K562 (cell line): ENCODE measurements around the gene WFDC12. TPM values are rescaled to one million over a fixed set of nuclear protein-coding genes. Genes with fewer than 3 reads are reported as not detected.
A peak's percentile ranks its signal among the peaks of the same experiment; 100 is the strongest.

Experiments
- CBFA2T3 ChIP-seq: fragments of 450-650 bp; IDR thresholded peaks from 2 replicates; pipeline ENCODE4 v1.6.1; 2017
- CREM ChIP-seq: IDR thresholded peaks from 2 replicates; pipeline ENCODE4 v1.6.1; 2014; ENCODE audit warnings: antibody characterized with exemption, low read depth
- DIDO1 ChIP-seq: fragments of 450-650 bp; IDR thresholded peaks from 2 replicates; pipeline ENCODE4 v1.6.1; 2016; ENCODE audit warnings: low read depth, missing biosample characterization, missing genetic modification characterization
- DMBX1 ChIP-seq: fragments of 250-450 bp; sonication (Bioruptor Pico); IDR thresholded peaks from 2 replicates; pipeline ENCODE4 v1.8.0; 2022; ENCODE audit warnings: inconsistent platforms, mild to moderate bottlenecking, moderate library complexity, borderline replicate concordance
- KDM4B ChIP-seq, 2 experiments: fragments of 450-650 bp in 1 of 2; sonication (generic) in 1 of 2; IDR thresholded peaks; 2 replicates each; pipeline ENCODE4 v1.6.1; 2016 to 2017; ENCODE audit warnings: borderline replicate concordance in 2 of 2, antibody characterized with exemption in 1 of 2, low read depth in 1 of 2, mild to moderate bottlenecking in 1 of 2
- KLF1 ChIP-seq: fragments of 450-650 bp; IDR thresholded peaks from 2 replicates; pipeline ENCODE4 v1.6.1; 2016; ENCODE audit warnings: missing genetic modification characterization, missing compliant biosample characterization
- KLF16 ChIP-seq: IDR thresholded peaks from 2 replicates; pipeline ENCODE4 v1.6.1; 2016; ENCODE audit warnings: antibody characterized with exemption
- NR2C1 ChIP-seq, 2 experiments: fragments of 450-650 bp; IDR thresholded peaks; 2 replicates each; pipeline ENCODE4 v1.6.1; 2017; ENCODE audit warnings: mild to moderate bottlenecking in 2 of 2, antibody characterized with exemption in 1 of 2, inconsistent platforms in 1 of 2, missing compliant biosample characterization in 1 of 2, missing genetic modification characterization in 1 of 2
- PHF20 ChIP-seq: fragments of 450-650 bp; IDR thresholded peaks from 2 replicates; pipeline ENCODE4 v1.6.1; 2018; ENCODE audit not compliant: partially characterized antibody
- PRDM10 ChIP-seq: fragments of 450-650 bp; IDR thresholded peaks from 2 replicates; pipeline ENCODE4 v1.6.1; 2018; ENCODE audit not compliant: partially characterized antibody
- SMAD4 ChIP-seq: fragments of 250-450 bp; sonication (Bioruptor Pico); conservative IDR thresholded peaks from 2 replicates; pipeline ENCODE4 v1.8.0; 2021; ENCODE audit warnings: inconsistent platforms, mild to moderate bottlenecking, moderate library complexity
- ZBTB40 ChIP-seq, 2 experiments: fragments of 450-650 bp in 1 of 2; sonication (generic) in 1 of 2; formaldehyde crosslinking in 1 of 2; IDR thresholded peaks; 2 replicates each; pipeline versions ENCODE4 v1.7.1 to v1.9.0; 2016 to 2022; ENCODE audit warnings: inconsistent platforms in 1 of 2, mild to moderate bottlenecking in 1 of 2, missing genetic modification reagents in 1 of 2
- ZNF175 ChIP-seq: fragments of 200-800 bp; sonication (Bioruptor generic); IDR thresholded peaks from 2 replicates; pipeline ENCODE4 v1.6.1; 2016; ENCODE audit warnings: low read depth, mild to moderate bottlenecking, missing genetic modification characterization, missing compliant biosample characterization
- polyA plus RNA-seq, 8 experiments: library from polyadenylated mRNA; depleted of rRNA in 4 of 8; stranded (reverse) in 5 of 8; unstranded in 3 of 8; fragments of >200 nt; fragmentation: Nextera tagmentation in 2 of 8; fragmentation: Illumina TruSeq in 1 of 8; extraction: Ambion mirVana in 2 of 8; extraction: Trizol in 1 of 8; gene quantifications; 2 replicates each; pipeline versions ENCODE4 v1.2.1 to v1.2.3, GENCODE V29; 2011 to 2014; ENCODE audit warnings: inconsistent platforms in 1 of 8, missing spikeins in 1 of 8
- total RNA-seq, 7 experiments: library from RNA; depleted of rRNA in 6 of 7; stranded (reverse); fragments of >200 nt in 6 of 7; fragmentation: Illumina TruSeq in 2 of 7; extraction: Trizol in 2 of 7; gene quantifications; 2 replicates each; pipeline versions ENCODE4 v1.2.1 to v1.2.3, GENCODE V29; 2011 to 2021; ENCODE audit warnings: low replicate concordance in 1 of 7

WFDC12 gene
- total and polyA plus RNA-seq, 9 of the 15 experiments (the other 6 are each of a cell fraction or from before 2014, with no cell fraction given): not detected

GRCh38 chr20:45138561-45139300, 14.5 kb upstream of the WFDC12 start (continued):
- TF ChIP-seq KDM4B (IDR thresholded peaks at IDR 0.05; ENCODE audit: borderline replicate concordance in 2 of 2, low read depth in 1 of 2): 0 out of 4 replicates have a peak, but pooled peaks of 1 of the 2 experiments have one; percentile 62
- TF ChIP-seq DIDO1: peak; percentile 35; the same call in 1 of the 2 replicates
- 0 out of 2 replicates have a peak, but pooled peaks have one; percentile 32 for TF ChIP-seq KLF1 (tag)
- 0 out of 2 replicates have a peak, but pooled peaks have one; percentile 34 for TF ChIP-seq KLF16
- peak; percentile 52 for TF ChIP-seq CREM
- TF ChIP-seq PRDM10: peak; percentile 42
- TF ChIP-seq ZBTB40 (IDR thresholded peaks at IDR 0.05): peak; percentile 87
- no peak for TF ChIP-seq ZBTB40 (CRISPR knock-in tag; IDR thresholded peaks at IDR 0.05)
- TF ChIP-seq NR2C1 (IDR thresholded peaks at IDR 0.05): peak; percentile 97
- TF ChIP-seq NR2C1 (tag; IDR thresholded peaks at IDR 0.05): peak; percentile 99
- TF ChIP-seq SMAD4: peak; percentile 60; the same call in 1 of the 2 replicates
- no peak for TF ChIP-seq CBFA2T3
- TF ChIP-seq DMBX1 (CRISPR knock-in tag): peak; percentile 66; the same call in 1 of the 2 replicates
- peak; percentile 57 for TF ChIP-seq PHF20
- TF ChIP-seq ZNF175 (CRISPR knock-in tag): peak; percentile 71
